Measurements from ENCODE around the gene EFCAB13. TPM values are rescaled to one million over a fixed set of nuclear protein-coding genes. Genes with fewer than 3 reads are reported as not detected.
"Not testable (repeated sequence)": the region's sequence is repeated elsewhere in the genome, so short reads cannot be mapped to it uniquely, and the experiment has no call there.

Gene EFCAB13
- total and polyA plus RNA-seq, 11 donors: 0.47 to 6.1 (median 1.4) TPM

- Histone ChIP-seq H3K4me1 (peaks cover 0 to 12% (median 0%) of the 10 kb centered on the region in 12 donors), H3K27ac (no peak overlapping the region), H3K4me3 (no peak overlapping the region), H3K9me3 (no peaks in the 10 kb centered on the region), H3K36me3 (peaks cover 0 to 7% (median 0%) of the 10 kb centered on the region in 9 donors), H3K27me3 (peaks cover 0 to 12% (median 0%) of the 10 kb centered on the region in 9 donors)
- TF ChIP-seq CTCF (IDR thresholded peaks at IDR 0.05) (no peak), POLR2A (IDR thresholded peaks at IDR 0.05) (no peak)
- no peak for DNase-seq
- ATAC-seq: no peak
- WGBS, 4 donors: 95 to 98% (median 96%) methylated on average over 2 of the region's 2 CpGs
- intact Hi-C loops (cut with DNase I): no loop called here
Measured at GRCh38 chr17:47427985-47428384, 104.2 kb downstream of the EFCAB13 start.

DNA sequence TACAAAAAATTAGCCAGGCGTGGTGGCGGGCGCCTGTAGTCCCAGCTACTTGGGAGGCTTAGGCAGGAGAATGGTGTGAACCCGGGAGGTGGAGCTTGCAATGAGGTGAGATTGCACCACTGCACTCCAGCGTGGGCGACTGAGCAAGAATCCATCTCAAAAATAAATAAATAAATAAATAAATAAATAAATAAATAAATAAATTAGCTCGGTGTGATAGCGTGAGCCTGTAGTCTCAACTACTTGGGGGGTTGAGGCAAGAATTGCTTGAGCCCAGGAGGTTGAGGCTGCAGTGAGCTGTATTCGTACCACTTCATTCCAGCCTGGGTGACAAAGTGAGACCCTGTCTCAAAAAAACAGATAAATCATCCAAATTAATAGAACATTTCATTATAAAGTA is 108.5 kb downstream of the EFCAB13 start:
- DNase-seq; ATAC-seq; H3K36me3 ChIP-seq; H3K4me3 ChIP-seq; H3K27me3 ChIP-seq; H3K4me1 ChIP-seq; intact Hi-C loops (cut with DNase I); H3K27ac ChIP-seq: not testable (repeated sequence)
- H3K9me3 ChIP-seq: peaks cover 0 to 28% (median 5%) of the 10 kb centered on the region in 12 donors
- 96 to 98% (median 98%) methylated on average over 9 of the region's 9 CpGs for WGBS, 4 donors

DNA sequence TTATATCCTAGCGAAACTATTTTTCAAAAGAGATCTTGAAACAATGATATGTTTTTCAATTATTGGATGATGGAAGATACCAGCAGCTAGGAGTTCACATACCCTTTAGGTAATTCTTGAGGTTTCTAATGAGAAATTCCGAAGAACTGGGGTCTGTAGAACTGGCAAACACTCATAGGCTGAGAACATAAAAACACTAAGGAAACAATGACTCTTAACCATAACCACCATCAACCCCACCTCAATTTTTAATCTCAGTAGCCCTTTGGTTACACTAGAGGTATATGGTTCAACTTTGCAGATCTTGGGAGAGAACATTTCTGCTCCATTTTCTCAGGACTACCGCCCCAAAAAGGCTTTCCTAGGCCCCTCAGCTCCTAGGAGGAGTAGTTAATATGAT is 141.4 kb downstream of the EFCAB13 start:
- peaks cover 0 to 32% (median 0%) of the 10 kb centered on the region in 9 donors for H3K36me3 ChIP-seq
- intact Hi-C loops (cut with DNase I): no loop called here
- no peak for DNase-seq
- 95 to 98% (median 97%) methylated on average over 3 of the region's 3 CpGs for WGBS, 4 donors
- H3K9me3 ChIP-seq: no peaks in the 10 kb centered on the region
- H3K4me3 ChIP-seq: no peak overlapping the region
- ATAC-seq: no peak
- H3K27ac ChIP-seq: no peak overlapping the region
- H3K27me3 ChIP-seq: no peaks in the 10 kb centered on the region
- H3K4me1 ChIP-seq: peaks cover 0 to 5% (median 0%) of the 10 kb centered on the region in 12 donors
- TF ChIP-seq CTCF (IDR thresholded peaks at IDR 0.05): no peak
- TF ChIP-seq POLR2A (IDR thresholded peaks at IDR 0.05): no peak

- 69 to 81% (median 75%) methylated on average over 4 of the region's 4 CpGs for WGBS, 4 donors
- H3K27me3 ChIP-seq; H3K4me3 ChIP-seq; ATAC-seq; H3K9me3 ChIP-seq; intact Hi-C loops (cut with DNase I); H3K4me1 ChIP-seq; H3K27ac ChIP-seq: not testable (repeated sequence)
- DNase-seq: peak in 1 of 5 donors; percentile 19
- peaks cover 0 to 39% (median 0%) of the 10 kb centered on the region in 9 donors for H3K36me3 ChIP-seq
Measured at GRCh38 chr17:47466976-47467375, 143.2 kb downstream of the EFCAB13 start.

DNA sequence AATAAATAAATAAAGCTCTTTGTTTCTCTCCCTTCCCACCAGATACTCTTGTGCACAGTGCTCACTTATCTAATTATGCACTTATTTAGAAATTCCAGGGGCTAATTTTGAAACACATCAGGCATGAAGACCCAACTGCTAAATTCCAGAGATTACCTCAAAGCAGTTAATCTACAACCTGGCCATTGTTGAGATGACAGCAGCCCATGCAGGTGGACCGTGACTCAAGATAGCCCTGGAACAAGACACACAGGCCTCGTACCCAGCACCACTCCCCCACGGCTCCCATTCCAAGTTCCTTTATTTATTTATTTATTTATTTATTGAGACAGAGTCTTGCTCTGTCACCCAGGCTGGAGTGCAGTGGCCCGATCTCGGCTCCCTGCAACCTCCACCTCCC is 147.1 kb downstream of the EFCAB13 start:
- TF ChIP-seq POLR2A (IDR thresholded peaks at IDR 0.05) (no peak), CTCF (IDR thresholded peaks at IDR 0.05) (no peak)
- ATAC-seq (no peak), DNase-seq (no peak)
- intact Hi-C loops (cut with DNase I): no loop called here
- no peaks in the 10 kb centered on the region for H3K27me3 ChIP-seq
- peaks cover 0 to 5% (median 0%) of the 10 kb centered on the region in 12 donors for H3K4me1 ChIP-seq
- WGBS, 4 donors: 92 to 99% (median 96%) methylated on average over 5 of the region's 5 CpGs
- no peaks in the 10 kb centered on the region for H3K9me3 ChIP-seq
- no peak overlapping the region for H3K4me3 ChIP-seq
- no peak overlapping the region for H3K27ac ChIP-seq
- peaks cover 0 to 70% (median 15%) of the 10 kb centered on the region in 9 donors for H3K36me3 ChIP-seq

DNA sequence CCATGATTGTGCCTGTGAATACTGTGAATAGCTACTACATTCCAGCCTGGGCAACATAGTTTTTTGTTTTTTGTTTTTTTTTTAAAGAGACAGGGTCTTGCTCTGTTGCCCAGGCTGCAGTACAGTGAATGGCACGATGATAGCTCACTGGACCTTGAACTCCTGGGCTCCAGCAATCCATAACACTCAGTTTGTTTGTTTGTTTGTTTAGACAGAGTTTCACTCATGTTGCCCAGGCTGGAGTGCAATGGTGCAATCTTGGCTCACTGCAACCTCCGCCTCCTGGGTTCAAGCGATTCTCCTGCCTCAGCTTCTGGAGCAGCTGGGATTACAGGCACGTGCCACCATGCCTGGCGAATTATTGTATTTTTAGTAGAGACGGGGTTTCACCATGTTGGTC is 148.3 kb downstream of the EFCAB13 start:
- DNase-seq; H3K9me3 ChIP-seq; ATAC-seq; H3K27ac ChIP-seq; H3K27me3 ChIP-seq; H3K4me3 ChIP-seq; intact Hi-C loops (cut with DNase I); H3K4me1 ChIP-seq: not testable (repeated sequence)
- WGBS, 4 donors: 90 to 98% (median 96%) methylated on average over 6 of the region's 6 CpGs
- peaks cover 0 to 78% (median 21%) of the 10 kb centered on the region in 9 donors for H3K36me3 ChIP-seq
